Stimulated activated CD4-positive, alpha-beta T cell treated with anti-CD3 and anti-CD28 coated beads, Interleukin-2, amount 100 ng/mL, for 4 hours (primary cell): ENCODE data around the gene RPRD1A.
A peak's percentile ranks its signal among the peaks of the same experiment; 100 is the strongest.
"Not testable (repeated sequence)": the region's sequence is repeated elsewhere in the genome, so short reads cannot be mapped to it uniquely, and the experiment has no call there.

Experiments
- DNase-seq: peaks from one replicate; pipeline ENCODE4 v3.0.0-alpha.2; 2020; ENCODE audit warnings: low read depth

RPRD1A gene

GRCh38 chr18:36025025-36025424 lies 42.3 kb downstream of the RPRD1A start:
- DNase-seq = no peak

GRCh38 chr18:36024241-36024640 lies 43.1 kb downstream of the RPRD1A start:
- DNase-seq = not testable (repeated sequence)

- no peak for DNase-seq
Measured at GRCh38 chr18:36023336-36023735, 44.0 kb downstream of the RPRD1A start.

- no peak for DNase-seq
Measured at GRCh38 chr18:36020174-36020711, 47.1 kb downstream of the RPRD1A start.

- no peak for DNase-seq
Measured at GRCh38 chr18:36017232-36017631, 50.1 kb downstream of the RPRD1A start.

GRCh38 chr18:36015629-36016028 lies 51.7 kb downstream of the RPRD1A start:
- DNase-seq = no peak

GRCh38 chr18:36012891-36013290 lies 54.5 kb downstream of the RPRD1A start:
- no peak for DNase-seq

- no peak for DNase-seq
Measured at GRCh38 chr18:36009214-36009613, 58.1 kb downstream of the RPRD1A start.

GRCh38 chr18:36006997-36007396 lies 60.4 kb downstream of the RPRD1A start:
- no peak for DNase-seq

GRCh38 chr18:35999925-36000324 lies 67.4 kb downstream of the RPRD1A start:
- DNase-seq = no peak

GRCh38 chr18:35998967-35999366 lies 68.4 kb downstream of the RPRD1A start:
- DNase-seq = no peak

- DNase-seq = no peak
Measured at GRCh38 chr18:35993013-35993412, 74.3 kb downstream of the RPRD1A start.

GRCh38 chr18:35991696-35992095 lies 75.7 kb downstream of the RPRD1A start:
- DNase-seq = no peak

- no peak for DNase-seq
Measured at GRCh38 chr18:35983818-35984217, 83.5 kb downstream of the RPRD1A start.

- DNase-seq = no peak
Measured at GRCh38 chr18:35983147-35983546, 84.2 kb downstream of the RPRD1A start.

GRCh38 chr18:35982409-35983114 lies 84.8 kb downstream of the RPRD1A start:
- no peak for DNase-seq

- DNase-seq = no peak
Measured at GRCh38 chr18:35979112-35979511, 88.2 kb downstream of the RPRD1A start.

GRCh38 chr18:35974181-35974580 lies 93.2 kb downstream of the RPRD1A start:
- DNase-seq = no peak

- no peak for DNase-seq
Measured at GRCh38 chr18:35973650-35974049, 93.7 kb downstream of the RPRD1A start.

- peak; percentile 87 for DNase-seq
Measured at GRCh38 chr18:35972197-35973000, 95.0 kb downstream of the RPRD1A start, which contains the start of gene RMP24. TSS of gene RMP24 (plus strand) at chr18:35972679.

- no peak for DNase-seq
Measured at GRCh38 chr18:35971661-35972196, 95.6 kb downstream of the RPRD1A start.

GRCh38 chr18:35969676-35970075 lies 97.7 kb downstream of the RPRD1A start:
- DNase-seq = no peak
